Esophagus muscularis mucosa (tissue), 2 donors: Measurements from ENCODE around the gene RPL9.

Source experiments
- POLR2A ChIP-seq: fragments of 450-650 bp; IDR thresholded peaks from one replicate; pipeline ENCODE4 v1.6.1; 2017; ENCODE audit warnings: antibody characterized with exemption, moderate library complexity, mild to moderate bottlenecking, low read depth
- POLR2AphosphoS5 ChIP-seq, 2 donors: sonication (generic); formaldehyde crosslinking; IDR thresholded peaks; one replicate each; pipeline ENCODE4 v1.6.1; 2017; ENCODE audit warnings: antibody characterized with exemption in 2 of 2

DNA sequence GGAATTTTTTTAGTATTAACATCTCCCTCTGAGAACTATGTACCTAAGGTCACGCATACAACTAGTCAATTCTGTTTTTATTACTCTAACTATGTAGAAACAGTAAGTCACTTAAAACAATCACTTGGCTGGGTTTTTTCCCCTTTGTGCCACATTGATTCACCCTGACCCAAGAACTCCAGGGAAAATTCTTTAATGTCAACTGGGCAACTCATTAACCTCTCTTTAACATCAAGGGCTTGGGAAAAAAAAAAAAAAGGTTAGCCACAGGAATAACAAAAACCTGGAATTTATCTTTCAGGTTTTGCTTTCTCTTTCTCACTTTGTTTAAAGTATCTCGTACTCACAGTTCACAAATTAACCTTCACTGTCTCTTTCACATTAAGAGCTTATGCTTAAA, 8.1 kb downstream of the RPL9 start:
- TF ChIP-seq POLR2AphosphoS5 (IDR thresholded peaks at IDR 0.05) (no peak), POLR2A (no peak)
